T-cell (primary cell): ENCODE results near the gene RBFOX1. TPM values are rescaled to one million over a fixed set of nuclear protein-coding genes. Genes with fewer than 3 reads are reported as not detected.

Source experiments
- ATAC-seq, 4 experiments: fragments of 200-7000 bp in 3 of 4; fragments of 150-1000 bp in 1 of 4; cut with Tn5 transposase; replicated peaks in 1 of 4; 1 replicate in 3 of 4; 2 replicates in 1 of 4; pipeline ENCODE4 v1.10.0; 2021; ENCODE audit warnings: moderate library complexity in 3 of 4, mild to moderate bottlenecking in 2 of 4, moderate number of reproducible peaks in 1 of 4
- CTCF ChIA-PET, 2 donors: fragments of 300-600 bp; sonication (Branson Sonifier 250); formaldehyde crosslinking; loops; one replicate each; lab custom pipeline; 2022; ENCODE audit warnings: antibody characterized with exemption in 2 of 2; lab: Charles Lee
- POLR2A ChIA-PET, 2 donors: fragments of 300-600 bp; sonication (Branson Sonifier 250); formaldehyde crosslinking; loops; one replicate each; lab custom pipeline; 2022; ENCODE audit warnings: antibody characterized with exemption in 2 of 2; lab: Charles Lee
- DNase-seq, 35 experiments: peaks; one replicate each; pipeline versions ENCODE4 v3.0.0 to v3.0.0-alpha.2; 2013 to 2023
- H3K27ac ChIP-seq: one replicate; pipeline ENCODE4 v1.5.1; 2013; ENCODE audit warnings: low read length
- H3K27me3 ChIP-seq, 2 experiments: replicated peaks in 1 of 2; 1 replicate in 1 of 2; 2 replicates in 1 of 2; pipeline versions ENCODE4 v1.6.1 to v1.7.0; 2013; ENCODE audit warnings: low read length in 1 of 2, mixed read lengths in 1 of 2; ENCODE audit not compliant: control insufficient read depth in 2 of 2, insufficient read depth in 2 of 2; ENCODE audit errors: extremely low read depth in 1 of 2
- H3K36me3 ChIP-seq, 2 donors: 1 replicate in 1 of 2; 2 replicates in 1 of 2; pipeline versions ENCODE4 v1.6.1 to v1.7.0; 2013; ENCODE audit warnings: low read length in 1 of 2; ENCODE audit not compliant: control insufficient read depth in 2 of 2, insufficient read depth in 1 of 2; ENCODE audit errors: extremely low read depth in 1 of 2
- H3K4me1 ChIP-seq, 2 experiments: 1 replicate in 1 of 2; 2 replicates in 1 of 2; pipeline versions ENCODE4 v1.6.1 to v1.7.0; 2013; ENCODE audit warnings: low read length in 2 of 2, mixed read lengths in 1 of 2; ENCODE audit not compliant: insufficient read depth in 2 of 2, control insufficient read depth in 1 of 2; ENCODE audit errors: extremely low read depth in 1 of 2
- H3K4me3 ChIP-seq, 2 donors: 1 replicate in 1 of 2; 2 replicates in 1 of 2; pipeline versions ENCODE4 v1.5.1 to v1.7.0; 2013; ENCODE audit warnings: mild to moderate bottlenecking in 2 of 2, low read length in 1 of 2, moderate library complexity in 1 of 2; ENCODE audit not compliant: control insufficient read depth in 1 of 2; ENCODE audit errors: extremely low read depth in 1 of 2
- H3K9me3 ChIP-seq: 2 replicates; pipeline ENCODE4 v1.7.0; 2013
- H3K27ac Mint-ChIP-seq, 2 donors: one replicate each; pipeline ENCODE4 v1.8.0; 2020 to 2021; ENCODE audit warnings: mild to moderate bottlenecking in 2 of 2, mixed read lengths in 2 of 2
- H3K27me3 Mint-ChIP-seq, 2 donors: one replicate each; pipeline ENCODE4 v1.8.0; 2021 to 2022; ENCODE audit warnings: mixed read lengths in 2 of 2
- H3K36me3 Mint-ChIP-seq: one replicate; pipeline ENCODE4 v1.8.0; 2021; ENCODE audit warnings: mixed read lengths
- H3K4me1 Mint-ChIP-seq, 3 donors: one replicate each; pipeline ENCODE4 v1.8.0; 2020 to 2022; ENCODE audit warnings: mixed read lengths in 3 of 3, mild to moderate bottlenecking in 1 of 3
- H3K4me3 Mint-ChIP-seq, 3 donors: one replicate each; pipeline ENCODE4 v1.8.0; 2020 to 2022; ENCODE audit warnings: mild to moderate bottlenecking in 3 of 3, mixed read lengths in 3 of 3, moderate library complexity in 3 of 3
- H3K9me3 Mint-ChIP-seq, 3 donors: one replicate each; pipeline ENCODE4 v1.8.0; 2020 to 2022; ENCODE audit warnings: mixed read lengths in 3 of 3
- WGBS: methylation state at CpG from one replicate; pipeline ENCODE4 v1.1.5; 2013; ENCODE audit warnings: missing lambda C conversion rate; ENCODE audit not compliant: insufficient coverage; 5-methylcytosine and 5-hydroxymethylcytosine counted together
- total RNA-seq, 35 experiments: library from RNA in 6 of 35; stranded (reverse) in 6 of 35; fragments of 120-200 nt in 1 of 35; gene quantifications; one replicate each; pipeline versions ENCODE4 v1.2.1 to v1.2.4 and lab custom pipeline; 2013 to 2026

RBFOX1 gene
- total RNA-seq, 5 donors from 2014 or later (not counting 1 experiment from before 2014, with no cell fraction given), result not detected

DNA sequence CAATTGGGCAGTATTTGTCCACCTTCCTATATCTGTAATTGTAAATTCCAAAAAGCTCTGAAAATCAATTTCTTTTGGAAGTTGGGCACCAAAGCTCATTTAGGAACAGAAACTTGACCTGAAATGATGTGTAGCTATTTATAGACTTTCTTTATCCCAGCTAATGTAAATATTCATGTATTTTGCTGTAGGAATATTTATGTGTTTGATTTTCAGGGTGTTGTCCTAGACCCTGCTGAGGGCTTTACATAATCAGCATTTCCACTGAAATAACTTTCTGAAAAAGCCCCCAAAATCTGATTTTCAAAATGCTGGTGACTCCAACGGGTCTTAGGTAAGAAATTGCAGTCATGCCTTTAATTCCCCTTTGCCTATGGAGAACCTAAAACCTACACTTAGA, 4.1 kb downstream of the RBFOX1 start:
- DNase-seq, result no peak

DNA sequence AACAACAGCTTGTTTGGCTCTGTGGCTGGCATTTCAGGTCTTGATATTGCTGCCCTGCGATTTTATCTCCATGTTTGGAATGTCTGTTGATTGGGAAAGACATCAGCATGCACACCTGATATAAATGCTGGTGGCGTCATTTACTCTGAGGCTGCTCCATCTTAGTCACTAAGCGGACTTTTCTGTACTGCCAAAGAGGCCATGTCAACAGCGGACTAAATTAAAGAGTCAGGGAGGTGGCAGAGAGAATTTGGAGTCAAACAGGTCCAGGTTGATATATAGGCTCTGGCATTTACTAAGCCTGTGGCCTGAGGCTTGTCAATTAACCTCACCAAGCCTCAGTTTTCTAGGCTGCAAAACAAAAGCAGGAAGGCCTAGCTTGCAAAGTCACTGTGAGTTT, 6.2 kb downstream of the RBFOX1 start:
- Histone ChIP-seq H3K27ac (no peak overlapping the region), H3K4me1 (no peaks in the 10 kb centered on the region), H3K4me3 (no peak overlapping the region), H3K36me3 (no peaks in the 10 kb centered on the region), H3K9me3 (no peaks in the 10 kb centered on the region), H3K27me3 (peaks cover 0 to 3% of the 10 kb centered on the region in 2 experiments)
- H3K27ac Mint-ChIP-seq, result no peak overlapping the region
- H3K4me3 Mint-ChIP-seq, result no peak overlapping the region
- H3K4me1 Mint-ChIP-seq, result no peaks in the 10 kb centered on the region
- 83% methylated on average over 4 of the region's 4 CpGs for WGBS
- H3K9me3 Mint-ChIP-seq, result peaks cover 13 to 20% (median 20%) of the 10 kb centered on the region in 3 donors
- no peaks in the 10 kb centered on the region for H3K27me3 Mint-ChIP-seq
- ATAC-seq, result no peak
- no peak for DNase-seq
- no peaks in the 10 kb centered on the region for H3K36me3 Mint-ChIP-seq
- ChIA-PET CTCF (no interaction called here), POLR2A (no interaction called here)

More for the DNA sequence above, 4.1 kb downstream of the RBFOX1 start:
- Histone ChIP-seq H3K9me3 (no peaks in the 10 kb centered on the region), H3K4me3 (no peak overlapping the region), H3K27ac (no peak overlapping the region), H3K36me3 (no peaks in the 10 kb centered on the region), H3K4me1 (no peaks in the 10 kb centered on the region), H3K27me3 (no peaks in the 10 kb centered on the region)
- Mint-ChIP-seq H3K36me3 (no peaks in the 10 kb centered on the region), H3K27ac (no peak overlapping the region), H3K9me3 (peaks cover 7 to 17% (median 14%) of the 10 kb centered on the region in 3 donors), H3K4me3 (no peak overlapping the region), H3K4me1 (no peaks in the 10 kb centered on the region), H3K27me3 (no peaks in the 10 kb centered on the region)
- ATAC-seq, result no peak
- WGBS, result no CpG with 5 or more reads among the region's 1 CpG
- CTCF ChIA-PET, result no interaction called here
- POLR2A ChIA-PET, result no interaction called here

DNA sequence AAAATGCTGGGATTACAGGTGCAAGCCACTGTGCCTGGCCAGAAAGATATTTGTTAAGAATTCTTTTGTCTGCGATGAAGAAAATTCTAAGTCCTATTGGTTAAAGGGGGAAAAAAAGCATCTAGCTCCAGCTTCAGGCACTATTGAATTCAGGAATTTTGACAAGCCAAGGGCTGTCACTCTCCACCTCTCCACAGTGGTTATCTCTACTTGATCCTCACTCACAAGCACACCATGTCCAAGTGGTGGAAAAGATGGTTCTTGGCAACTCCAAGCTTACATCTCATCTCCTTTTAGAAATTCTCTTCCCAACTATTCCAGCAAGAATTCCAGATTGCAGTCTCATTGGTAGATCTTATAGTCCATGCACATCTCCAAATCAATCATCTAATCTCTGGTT, 7.1 kb downstream of the RBFOX1 start:
- no peaks in the 10 kb centered on the region for H3K27me3 Mint-ChIP-seq
- no peaks in the 10 kb centered on the region for H3K36me3 Mint-ChIP-seq
- H3K36me3 ChIP-seq, result no peaks in the 10 kb centered on the region
- no peak overlapping the region for H3K4me3 Mint-ChIP-seq
- H3K27me3 ChIP-seq, result peaks cover 0 to 3% of the 10 kb centered on the region in 2 experiments
- ChIA-PET POLR2A (no interaction called here), CTCF (no interaction called here)
- H3K4me3 ChIP-seq, result no peak overlapping the region
- no peaks in the 10 kb centered on the region for H3K4me1 ChIP-seq
- no CpG with 5 or more reads among the region's 1 CpG for WGBS
- H3K4me1 Mint-ChIP-seq, result no peaks in the 10 kb centered on the region
- H3K9me3 ChIP-seq, result no peaks in the 10 kb centered on the region
- no peak overlapping the region for H3K27ac Mint-ChIP-seq
- H3K27ac ChIP-seq, result no peak overlapping the region
- H3K9me3 Mint-ChIP-seq, result peaks cover 10 to 20% (median 15%) of the 10 kb centered on the region in 3 donors
- no peak for ATAC-seq
- no peak for DNase-seq

DNA sequence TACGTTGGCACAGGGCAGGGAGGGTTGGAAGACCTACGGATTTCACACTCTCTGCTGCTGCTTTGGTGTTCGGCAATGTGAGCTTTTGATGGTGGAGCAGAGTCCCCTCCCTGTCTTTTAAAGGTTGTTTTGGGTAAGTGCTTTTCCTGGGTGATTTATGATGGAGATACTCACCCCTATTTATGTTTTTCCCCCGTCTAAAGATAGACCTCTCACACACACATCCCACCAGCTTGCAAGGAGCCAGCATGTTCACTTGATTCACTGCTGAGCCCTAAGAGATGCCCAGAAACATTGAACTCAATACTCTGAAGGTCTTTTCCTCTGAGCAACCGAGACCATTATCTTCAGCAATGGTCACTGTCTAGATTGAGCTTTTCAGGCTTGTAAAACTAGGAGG, 8.3 kb downstream of the RBFOX1 start:
- POLR2A ChIA-PET, result no interaction called here
- H3K4me3 ChIP-seq, result no peak overlapping the region
- CTCF ChIA-PET, result no interaction called here
- no peak for ATAC-seq
- Mint-ChIP-seq H3K36me3 (no peaks in the 10 kb centered on the region), H3K4me3 (no peak overlapping the region), H3K27ac (no peak overlapping the region), H3K9me3 (peaks cover 13 to 22% (median 20%) of the 10 kb centered on the region in 3 donors), H3K27me3 (no peaks in the 10 kb centered on the region), H3K4me1 (no peaks in the 10 kb centered on the region)
- H3K4me1 ChIP-seq, result no peaks in the 10 kb centered on the region
- DNase-seq, result no peak
- no peaks in the 10 kb centered on the region for H3K36me3 ChIP-seq
- 43% methylated on average over 1 of the region's 5 CpGs for WGBS
- no peaks in the 10 kb centered on the region for H3K9me3 ChIP-seq
- peaks cover 0 to 3% of the 10 kb centered on the region in 2 experiments for H3K27me3 ChIP-seq
- H3K27ac ChIP-seq, result no peak overlapping the region

DNA sequence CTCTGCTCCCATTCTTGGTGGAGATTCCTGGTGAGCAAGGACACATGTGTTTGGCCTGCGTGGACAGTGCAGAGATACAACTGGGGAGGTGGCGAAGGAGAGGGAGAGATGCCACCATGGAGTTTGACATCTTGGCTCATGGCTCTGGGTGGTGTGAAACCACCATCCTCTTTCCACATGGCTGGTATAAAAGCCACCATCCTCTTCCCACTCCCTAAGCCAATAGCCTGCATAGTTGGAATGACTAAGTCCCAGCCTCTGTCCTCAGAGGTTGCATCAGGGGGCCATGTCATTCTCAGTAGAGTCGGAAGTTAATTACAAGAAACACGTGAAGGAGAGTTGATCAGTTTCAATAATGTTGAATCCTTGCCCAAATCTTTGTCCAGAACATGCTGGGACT, 10.0 kb downstream of the RBFOX1 start:
- H3K4me1 ChIP-seq, result no peaks in the 10 kb centered on the region
- no peak for DNase-seq
- H3K9me3 ChIP-seq, result no peaks in the 10 kb centered on the region
- H3K36me3 Mint-ChIP-seq, result no peaks in the 10 kb centered on the region
- peaks cover 0 to 3% of the 10 kb centered on the region in 2 experiments for H3K27me3 ChIP-seq
- H3K4me1 Mint-ChIP-seq, result no peaks in the 10 kb centered on the region
- no peaks in the 10 kb centered on the region for H3K27me3 Mint-ChIP-seq
- H3K4me3 Mint-ChIP-seq, result no peak overlapping the region
- no peaks in the 10 kb centered on the region for H3K36me3 ChIP-seq
- no peak overlapping the region for H3K27ac Mint-ChIP-seq
- CTCF ChIA-PET, result no interaction called here
- 76% methylated on average over 2 of the region's 4 CpGs for WGBS
- POLR2A ChIA-PET, result no interaction called here
- H3K27ac ChIP-seq, result no peak overlapping the region
- H3K4me3 ChIP-seq, result no peak overlapping the region
- ATAC-seq, result no peak
- H3K9me3 Mint-ChIP-seq, result peaks cover 22 to 29% (median 25%) of the 10 kb centered on the region in 3 donors

DNA sequence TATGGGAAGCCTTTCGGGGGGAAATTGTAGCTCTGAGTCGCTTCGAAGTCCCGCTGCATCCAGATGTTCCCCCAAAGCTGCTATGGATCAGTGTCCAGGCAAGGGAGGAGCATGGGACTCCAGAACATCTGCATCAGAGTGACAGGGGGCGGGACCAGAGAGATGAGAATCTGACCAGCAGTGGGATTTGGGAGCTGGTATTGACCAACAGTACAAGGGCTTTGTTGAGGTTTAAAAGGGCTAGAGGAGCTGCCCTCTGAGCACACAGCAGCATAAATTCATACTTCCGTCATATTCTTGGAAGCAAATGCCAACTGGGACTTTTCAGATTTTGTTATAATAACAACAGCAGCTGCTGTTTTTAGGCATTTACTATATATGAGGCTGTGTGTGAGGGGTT, 10.6 kb downstream of the RBFOX1 start:
- no peak overlapping the region for H3K27ac Mint-ChIP-seq
- no peaks in the 10 kb centered on the region for H3K4me1 ChIP-seq
- no peak overlapping the region for H3K4me3 Mint-ChIP-seq
- DNase-seq (no peak), ATAC-seq (no peak)
- H3K4me1 Mint-ChIP-seq, result no peaks in the 10 kb centered on the region
- H3K27me3 ChIP-seq, result peaks cover 0 to 3% of the 10 kb centered on the region in 2 experiments
- H3K36me3 Mint-ChIP-seq, result no peaks in the 10 kb centered on the region
- H3K27ac ChIP-seq, result no peak overlapping the region
- peaks cover 22 to 29% (median 25%) of the 10 kb centered on the region in 3 donors for H3K9me3 Mint-ChIP-seq
- H3K9me3 ChIP-seq, result no peaks in the 10 kb centered on the region
- no peaks in the 10 kb centered on the region for H3K27me3 Mint-ChIP-seq
- ChIA-PET CTCF (no interaction called here), POLR2A (no interaction called here)
- 78% methylated on average over 5 of the region's 6 CpGs for WGBS
- H3K4me3 ChIP-seq, result no peak overlapping the region
- no peaks in the 10 kb centered on the region for H3K36me3 ChIP-seq
